Erythroblast (primary cell): ENCODE results near the gene ESYT2.

Source experiments
- GATA1 ChIP-seq: IDR thresholded peaks from 2 replicates; pipeline ENCODE4 v1.6.1; 2011; ENCODE audit warnings: low read depth, mild to moderate bottlenecking, control low read depth, low read length, moderate library complexity
- POLR2A ChIP-seq: IDR thresholded peaks from 2 replicates; pipeline ENCODE4 v1.6.1; 2011; ENCODE audit warnings: mild to moderate bottlenecking, low read length

DNA sequence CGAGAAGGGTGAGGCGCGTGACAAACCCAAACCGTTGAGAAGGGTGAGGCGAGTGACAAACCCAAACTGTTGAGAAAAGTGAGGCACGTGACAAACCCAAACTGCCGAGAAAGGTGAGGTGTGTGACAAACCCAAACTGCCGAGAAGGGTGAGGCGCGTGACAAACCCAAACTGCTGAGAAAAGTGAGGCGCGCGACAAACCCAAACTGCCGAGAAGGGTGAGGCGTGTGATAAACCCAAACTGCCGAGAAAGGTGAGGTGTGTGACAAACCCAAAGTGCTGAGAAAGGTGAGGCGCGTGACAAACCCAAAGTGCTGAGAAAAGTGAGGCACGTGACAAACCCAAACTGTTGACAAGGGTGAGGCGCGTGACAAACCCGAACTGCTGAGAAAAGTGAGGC, 25.0 kb downstream of the ESYT2 start:
- TF ChIP-seq POLR2A: no peak
- TF ChIP-seq GATA1: no peak
